ENCODE data around the gene TCEA2. TPM values are rescaled to one million over a fixed set of nuclear protein-coding genes. Genes with fewer than 3 reads are reported as not detected.

Gene TCEA2
- total and polyA plus RNA-seq, 9 of the 15 experiments (the other 6 are each of a cell fraction or from before 2014, with no cell fraction given) = 1.4 to 28.7 (median 5.4) TPM

DNA sequence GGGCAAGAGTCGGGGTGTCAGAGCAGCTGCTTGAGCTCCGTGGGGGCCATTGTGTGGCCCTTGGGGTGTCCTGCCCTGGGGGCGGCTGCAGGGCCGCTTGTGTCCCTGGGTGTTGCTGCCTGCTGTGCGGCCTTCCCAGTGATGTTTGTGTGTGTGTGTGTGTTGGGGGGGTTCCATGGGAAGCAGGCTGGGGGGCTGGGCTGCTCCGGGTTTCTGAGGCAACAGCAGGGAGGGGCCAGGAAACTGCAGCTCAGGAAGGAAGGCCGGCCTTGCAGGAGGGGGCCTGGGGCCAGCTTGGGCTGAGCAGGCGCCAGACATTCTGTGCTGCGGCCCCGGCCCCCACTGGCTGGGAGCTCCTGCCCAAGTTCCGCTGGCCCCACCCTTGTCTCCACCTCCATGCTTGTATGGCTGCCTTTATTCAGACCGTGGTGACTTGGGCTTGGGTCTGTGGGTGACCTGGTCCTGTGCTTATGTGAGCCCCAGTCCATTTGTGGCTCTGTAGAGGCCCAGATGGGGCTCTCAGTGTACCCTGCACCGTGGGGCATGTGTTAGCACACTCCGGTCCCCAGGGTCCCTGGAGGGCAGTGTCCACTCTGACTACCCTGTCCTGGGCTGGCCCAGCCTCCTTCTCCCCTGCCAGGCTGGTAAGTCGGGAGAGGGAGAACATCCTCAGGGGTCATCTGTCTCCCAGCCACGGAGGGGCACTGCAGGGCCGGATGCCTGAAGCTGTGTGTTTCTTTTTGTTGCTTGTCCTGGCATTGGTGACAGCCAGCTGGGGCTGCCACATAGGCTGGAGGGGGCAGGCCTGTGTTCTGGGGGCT, 8.9 kb upstream of the TCEA2 start (continued):
- TF ChIP-seq, protein P1, sequence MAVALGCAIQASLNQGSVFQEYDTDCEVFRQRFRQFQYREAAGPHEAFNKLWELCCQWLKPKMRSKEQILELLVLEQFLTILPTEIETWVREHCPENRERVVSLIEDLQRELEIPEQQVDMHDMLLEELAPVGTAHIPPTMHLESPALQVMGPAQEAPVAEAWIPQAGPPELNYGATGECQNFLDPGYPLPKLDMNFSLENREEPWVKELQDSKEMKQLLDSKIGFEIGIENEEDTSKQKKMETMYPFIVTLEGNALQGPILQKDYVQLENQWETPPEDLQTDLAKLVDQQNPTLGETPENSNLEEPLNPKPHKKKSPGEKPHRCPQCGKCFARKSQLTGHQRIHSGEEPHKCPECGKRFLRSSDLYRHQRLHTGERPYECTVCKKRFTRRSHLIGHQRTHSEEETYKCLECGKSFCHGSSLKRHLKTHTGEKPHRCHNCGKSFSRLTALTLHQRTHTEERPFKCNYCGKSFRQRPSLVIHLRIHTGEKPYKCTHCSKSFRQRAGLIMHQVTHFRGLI (CRISPR knock-in tag; IDR thresholded peaks at IDR 0.05) = no peak
- TF ChIP-seq, protein P2, sequence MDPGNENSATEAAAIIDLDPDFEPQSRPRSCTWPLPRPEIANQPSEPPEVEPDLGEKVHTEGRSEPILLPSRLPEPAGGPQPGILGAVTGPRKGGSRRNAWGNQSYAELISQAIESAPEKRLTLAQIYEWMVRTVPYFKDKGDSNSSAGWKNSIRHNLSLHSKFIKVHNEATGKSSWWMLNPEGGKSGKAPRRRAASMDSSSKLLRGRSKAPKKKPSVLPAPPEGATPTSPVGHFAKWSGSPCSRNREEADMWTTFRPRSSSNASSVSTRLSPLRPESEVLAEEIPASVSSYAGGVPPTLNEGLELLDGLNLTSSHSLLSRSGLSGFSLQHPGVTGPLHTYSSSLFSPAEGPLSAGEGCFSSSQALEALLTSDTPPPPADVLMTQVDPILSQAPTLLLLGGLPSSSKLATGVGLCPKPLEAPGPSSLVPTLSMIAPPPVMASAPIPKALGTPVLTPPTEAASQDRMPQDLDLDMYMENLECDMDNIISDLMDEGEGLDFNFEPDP (CRISPR knock-in tag; IDR thresholded peaks at IDR 0.05) = no peak
- TF ChIP-seq XRCC5 (IDR thresholded peaks at IDR 0.05; ENCODE audit: low read depth, low read length) (no peak), BRD9 (IDR thresholded peaks at IDR 0.05; ENCODE audit: low read depth, partially characterized antibody) (no peak), RBM34 (IDR thresholded peaks at IDR 0.05; ENCODE audit: borderline replicate concordance, insufficient read depth, low read length) (no peak), FOXK1 (CRISPR knock-in tag; IDR thresholded peaks at IDR 0.05; ENCODE audit: borderline replicate concordance) (no peak), STAT5B (CRISPR knock-in tag; IDR thresholded peaks at IDR 0.05) (no peak), PCBP2 (IDR thresholded peaks at IDR 0.05; ENCODE audit: low read depth, low read length, poor library complexity, severe bottlenecking) (no peak), SP1 (CRISPR knock-in tag; IDR thresholded peaks at IDR 0.05) (no peak), CHD1 (IDR thresholded peaks at IDR 0.05; ENCODE audit: low read length) (no peak), TAF1 (IDR thresholded peaks at IDR 0.05; ENCODE audit: control insufficient read depth, extremely low read depth, insufficient read depth, low read length, severe bottlenecking) (no peak), TCF3 (CRISPR knock-in tag; IDR thresholded peaks at IDR 0.05) (no peak), RBM39 (optimal IDR thresholded peaks at IDR 0.05; ENCODE audit: low read depth, low read length) (no peak)
- TF ChIP-seq, protein P3, sequence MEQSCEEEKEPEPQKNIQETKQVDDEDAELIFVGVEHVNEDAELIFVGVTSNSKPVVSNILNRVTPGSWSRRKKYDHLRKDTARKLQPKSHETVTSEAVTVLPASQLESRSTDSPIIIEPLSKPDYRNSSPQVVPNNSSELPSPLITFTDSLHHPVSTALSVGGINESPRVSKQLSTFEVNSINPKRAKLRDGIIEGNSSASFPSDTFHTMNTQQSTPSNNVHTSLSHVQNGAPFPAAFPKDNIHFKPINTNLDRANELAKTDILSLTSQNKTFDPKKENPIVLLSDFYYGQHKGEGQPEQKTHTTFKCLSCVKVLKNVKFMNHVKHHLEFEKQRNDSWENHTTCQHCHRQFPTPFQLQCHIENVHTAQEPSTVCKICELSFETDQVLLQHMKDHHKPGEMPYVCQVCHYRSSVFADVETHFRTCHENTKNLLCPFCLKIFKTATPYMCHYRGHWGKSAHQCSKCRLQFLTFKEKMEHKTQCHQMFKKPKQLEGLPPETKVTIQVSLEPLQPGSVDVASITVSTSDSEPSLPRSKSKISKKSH (CRISPR knock-in tag; IDR thresholded peaks at IDR 0.05) = no peak
- TF ChIP-seq, protein P4, sequence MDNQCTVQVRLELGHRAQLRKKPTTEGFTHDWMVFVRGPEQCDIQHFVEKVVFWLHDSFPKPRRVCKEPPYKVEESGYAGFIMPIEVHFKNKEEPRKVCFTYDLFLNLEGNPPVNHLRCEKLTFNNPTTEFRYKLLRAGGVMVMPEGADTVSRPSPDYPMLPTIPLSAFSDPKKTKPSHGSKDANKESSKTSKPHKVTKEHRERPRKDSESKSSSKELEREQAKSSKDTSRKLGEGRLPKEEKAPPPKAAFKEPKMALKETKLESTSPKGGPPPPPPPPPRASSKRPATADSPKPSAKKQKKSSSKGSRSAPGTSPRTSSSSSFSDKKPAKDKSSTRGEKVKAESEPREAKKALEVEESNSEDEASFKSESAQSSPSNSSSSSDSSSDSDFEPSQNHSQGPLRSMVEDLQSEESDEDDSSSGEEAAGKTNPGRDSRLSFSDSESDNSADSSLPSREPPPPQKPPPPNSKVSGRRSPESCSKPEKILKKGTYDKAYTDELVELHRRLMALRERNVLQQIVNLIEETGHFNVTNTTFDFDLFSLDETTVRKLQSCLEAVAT (IDR thresholded peaks at IDR 0.05) = no peak
- TF ChIP-seq, protein P5, sequence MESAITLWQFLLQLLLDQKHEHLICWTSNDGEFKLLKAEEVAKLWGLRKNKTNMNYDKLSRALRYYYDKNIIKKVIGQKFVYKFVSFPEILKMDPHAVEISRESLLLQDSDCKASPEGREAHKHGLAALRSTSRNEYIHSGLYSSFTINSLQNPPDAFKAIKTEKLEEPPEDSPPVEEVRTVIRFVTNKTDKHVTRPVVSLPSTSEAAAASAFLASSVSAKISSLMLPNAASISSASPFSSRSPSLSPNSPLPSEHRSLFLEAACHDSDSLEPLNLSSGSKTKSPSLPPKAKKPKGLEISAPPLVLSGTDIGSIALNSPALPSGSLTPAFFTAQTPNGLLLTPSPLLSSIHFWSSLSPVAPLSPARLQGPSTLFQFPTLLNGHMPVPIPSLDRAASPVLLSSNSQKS (CRISPR knock-in tag; IDR thresholded peaks at IDR 0.05) = no peak
- TF ChIP-seq, protein P6, sequence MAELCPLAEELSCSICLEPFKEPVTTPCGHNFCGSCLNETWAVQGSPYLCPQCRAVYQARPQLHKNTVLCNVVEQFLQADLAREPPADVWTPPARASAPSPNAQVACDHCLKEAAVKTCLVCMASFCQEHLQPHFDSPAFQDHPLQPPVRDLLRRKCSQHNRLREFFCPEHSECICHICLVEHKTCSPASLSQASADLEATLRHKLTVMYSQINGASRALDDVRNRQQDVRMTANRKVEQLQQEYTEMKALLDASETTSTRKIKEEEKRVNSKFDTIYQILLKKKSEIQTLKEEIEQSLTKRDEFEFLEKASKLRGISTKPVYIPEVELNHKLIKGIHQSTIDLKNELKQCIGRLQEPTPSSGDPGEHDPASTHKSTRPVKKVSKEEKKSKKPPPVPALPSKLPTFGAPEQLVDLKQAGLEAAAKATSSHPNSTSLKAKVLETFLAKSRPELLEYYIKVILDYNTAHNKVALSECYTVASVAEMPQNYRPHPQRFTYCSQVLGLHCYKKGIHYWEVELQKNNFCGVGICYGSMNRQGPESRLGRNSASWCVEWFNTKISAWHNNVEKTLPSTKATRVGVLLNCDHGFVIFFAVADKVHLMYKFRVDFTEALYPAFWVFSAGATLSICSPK (IDR thresholded peaks at IDR 0.05; ENCODE audit: borderline replicate concordance) = no peak
